HCT116 (cell line): ENCODE data around the gene PANK4. TPM values are rescaled to one million over a fixed set of nuclear protein-coding genes. Genes with fewer than 3 reads are reported as not detected.

Experiments used
- ATAC-seq: fragments of 200-7000 bp; cut with Tn5 transposase; 2 replicates; pipeline ENCODE4 v1.9.1; 2020; ENCODE audit warnings: mild to moderate bottlenecking, moderate library complexity
- BruUV-seq: library from RNA; stranded (reverse); fragments of 400-500 nt; replicated peaks from 2 replicates; lab custom pipeline; 2021; lab: Mats Ljungman, UMichigan
- CTCF ChIA-PET: fragments of 300-600 bp; sonication (Branson Sonifier 250); formaldehyde crosslinking; loops from one replicate; lab custom pipeline; 2021; ENCODE audit warnings: antibody characterized with exemption; lab: Charles Lee
- POLR2A ChIA-PET: fragments of 300-600, 350-600 bp; sonication (Branson Sonifier 250); formaldehyde crosslinking; loops from one replicate; lab custom pipeline; 2021; ENCODE audit warnings: antibody characterized with exemption; lab: Charles Lee
- RAD21 ChIA-PET, 2 experiments: fragments of 300-600 bp; sonication (Branson Sonifier 250); formaldehyde crosslinking; loops; one replicate each; lab custom pipeline; 2023; ENCODE audit warnings: low total read pairs in 2 of 2; ENCODE audit not compliant: uncharacterized antibody in 2 of 2, unreplicated experiment in 2 of 2, low non-redundant PET in 1 of 2; lab: Charles Lee
- DNase-seq: peaks from one replicate; pipeline ENCODE4 v3.0.0-alpha.2; 2010; ENCODE audit warnings: low read depth, low spot score
- H2AFZ ChIP-seq: fragments of 200-600 bp; shearing (Covaris generic), sonication (generic); 2 replicates; pipeline ENCODE4 v1.6.1; 2017; ENCODE audit warnings: low read depth, mixed run types, mixed read lengths, antibody characterized with exemption, low read length; ENCODE audit not compliant: poor library complexity, severe bottlenecking
- H3K27ac ChIP-seq: 2 replicates; pipeline ENCODE4 v1.5.1; 2012; ENCODE audit warnings: low read depth, low read length
- H3K27me3 ChIP-seq: fragments of 200-600 bp; sonication (generic); 2 replicates; pipeline ENCODE4 v1.6.1; 2016; ENCODE audit warnings: mixed run types, low read length, mixed read lengths; ENCODE audit not compliant: insufficient read depth
- H3K36me3 ChIP-seq, 2 experiments: fragments of 200-500 bp in 1 of 2; fragments of 200-600 bp in 1 of 2; sonication (Bioruptor generic) in 1 of 2; sonication (generic) in 1 of 2; 2 replicates each; pipeline versions ENCODE4 v1.5.1 to v1.6.1; 2014 to 2016; ENCODE audit warnings: low read length in 2 of 2, inconsistent platforms in 1 of 2, mixed read lengths in 1 of 2, mixed run types in 1 of 2; ENCODE audit not compliant: insufficient read depth in 2 of 2, control insufficient read depth in 1 of 2
- H3K4me1 ChIP-seq, 2 experiments: fragments of 200-600 bp in 1 of 2; sonication (generic) in 1 of 2; 2 replicates each; pipeline versions ENCODE4 v1.5.1 to v1.6.1; 2012 to 2017; ENCODE audit warnings: low read length in 2 of 2, inconsistent platforms in 1 of 2, mild to moderate bottlenecking in 1 of 2, mixed read lengths in 1 of 2, mixed run types in 1 of 2, moderate library complexity in 1 of 2; ENCODE audit not compliant: insufficient read depth in 2 of 2, control insufficient read depth in 1 of 2
- H3K4me2 ChIP-seq: fragments of 200-600 bp; sonication (generic); 2 replicates; pipeline ENCODE4 v1.6.1; 2017; ENCODE audit warnings: mixed run types, low read length, mixed read lengths
- H3K4me3 ChIP-seq, 2 experiments: fragments of 200-600 bp in 1 of 2; sonication (generic) in 1 of 2; replicated peaks in 1 of 2; 2 replicates each; pipeline ENCODE4 v1.5.1; 2011 to 2016; ENCODE audit warnings: low read length in 2 of 2, control low read depth in 1 of 2, low read depth in 1 of 2, mild to moderate bottlenecking in 1 of 2, mixed read lengths in 1 of 2, mixed run types in 1 of 2
- H3K79me2 ChIP-seq: fragments of 200-600 bp; sonication (generic); 2 replicates; pipeline ENCODE4 v1.6.1; 2017; ENCODE audit warnings: mild to moderate bottlenecking, mixed run types, low read length, moderate library complexity, mixed read lengths; ENCODE audit not compliant: insufficient read depth
- H3K9ac ChIP-seq: fragments of 200-600 bp; sonication (generic); 2 replicates; pipeline ENCODE4 v1.6.1; 2016; ENCODE audit warnings: low read length, mixed read lengths
- H3K9me2 ChIP-seq: fragments of 200-600 bp; sonication (generic), shearing (Covaris generic); 2 replicates; pipeline ENCODE4 v1.6.1; 2017; ENCODE audit warnings: mixed run types, mild to moderate bottlenecking, moderate library complexity; ENCODE audit not compliant: insufficient read depth
- H3K9me3 ChIP-seq, 2 experiments: fragments of 200-500 bp in 1 of 2; fragments of 200-600 bp in 1 of 2; sonication (Bioruptor generic) in 1 of 2; sonication (generic) in 1 of 2; 2 replicates each; pipeline ENCODE4 v1.6.1; 2014 to 2017; ENCODE audit warnings: low read length in 2 of 2, mixed read lengths in 2 of 2, inconsistent platforms in 1 of 2, low read depth in 1 of 2, mild to moderate bottlenecking in 1 of 2, mixed run types in 1 of 2, moderate library complexity in 1 of 2; ENCODE audit not compliant: control insufficient read depth in 1 of 2, insufficient read depth in 1 of 2
- H4K20me1 ChIP-seq: fragments of 200-600 bp; sonication (generic), shearing (Covaris generic); 2 replicates; pipeline ENCODE4 v1.6.1; 2017; ENCODE audit warnings: mixed run types, mild to moderate bottlenecking, moderate library complexity; ENCODE audit not compliant: insufficient read depth
- ATF3 ChIP-seq: IDR thresholded peaks from 2 replicates; pipeline ENCODE4 v1.6.1; 2012
- CBX3 ChIP-seq: IDR thresholded peaks from 2 replicates; pipeline ENCODE4 v1.6.1; 2012; ENCODE audit warnings: low read depth
- CEBPB ChIP-seq: IDR thresholded peaks from 2 replicates; pipeline ENCODE4 v1.6.1; 2012; ENCODE audit warnings: low read depth
- EGR1 ChIP-seq: IDR thresholded peaks from 2 replicates; pipeline ENCODE4 v1.6.1; 2012; ENCODE audit warnings: low read depth
- EZH2 ChIP-seq: fragments of 200-600 bp; sonication (generic); IDR thresholded peaks from 2 replicates; pipeline ENCODE4 v1.6.1; 2017; ENCODE audit warnings: antibody characterized with exemption, mixed run types
- EZH2phosphoT487 ChIP-seq: fragments of 200-600 bp; IDR thresholded peaks from 2 replicates; pipeline ENCODE4 v1.6.1; 2018; ENCODE audit warnings: antibody characterized with exemption, borderline replicate concordance
- FOSL1 ChIP-seq: IDR thresholded peaks from 2 replicates; pipeline ENCODE4 v1.6.1; 2012; ENCODE audit warnings: low read depth
- JUND ChIP-seq: IDR thresholded peaks from 2 replicates; pipeline ENCODE4 v1.6.1; 2012
- MAX ChIP-seq: IDR thresholded peaks from 2 replicates; pipeline ENCODE4 v1.6.1; 2012
- POLR2AphosphoS5 ChIP-seq: IDR thresholded peaks from 2 replicates; pipeline ENCODE4 v1.6.1; 2011; ENCODE audit warnings: mild to moderate bottlenecking, low read depth, low read length, moderate library complexity
- RAD21 ChIP-seq: IDR thresholded peaks from 2 replicates; pipeline ENCODE4 v1.6.1; 2012; ENCODE audit warnings: low read depth, mild to moderate bottlenecking
- SP1 ChIP-seq: IDR thresholded peaks from 2 replicates; pipeline ENCODE4 v1.6.1; 2012; ENCODE audit warnings: low read depth
- TCF7L2 ChIP-seq: IDR thresholded peaks from 2 replicates; pipeline ENCODE4 v1.7.0; 2011; ENCODE audit warnings: borderline replicate concordance, inconsistent platforms; ENCODE audit not compliant: insufficient read depth, insufficient read length; ENCODE audit errors: extremely low read depth
- YY1 ChIP-seq: IDR thresholded peaks from 2 replicates; pipeline ENCODE4 v1.6.1; 2011; ENCODE audit warnings: low read length, low read depth, moderate library complexity, mild to moderate bottlenecking; ENCODE audit not compliant: insufficient replicate concordance; ENCODE audit errors: extremely low read depth
- ZNF274 ChIP-seq: fragments of 200-500 bp; sonication (Bioruptor generic); IDR thresholded peaks from 2 replicates; pipeline ENCODE4 v1.6.1; 2014; ENCODE audit warnings: mild to moderate bottlenecking, low read depth, low read length, inconsistent platforms
- intact Hi-C: fragments of 100-400 bp; cut with micrococcal nuclease; formaldehyde crosslinking; loops from 2 replicates; pipeline ENCODE4 v1.10.0; 2022
- total RNA-seq: library from RNA; stranded (reverse); gene quantifications from one replicate; pipeline ENCODE4 v1.2.1, GENCODE V29; 2021; ENCODE audit not compliant: unreplicated experiment
- TF ChIP-seq, protein P1 (sequence below), 3 experiments: fragments of 200-600 bp in 1 of 3; sonication (generic) in 1 of 3; IDR thresholded peaks in 2 of 3; conservative IDR thresholded peaks in 1 of 3; 2 replicates each; pipeline ENCODE4 v1.5.1; 2012 to 2017; ENCODE audit warnings: low read depth in 2 of 3, low read length in 2 of 3, antibody characterized with exemption in 1 of 3, borderline replicate concordance in 1 of 3, control low read depth in 1 of 3, mild to moderate bottlenecking in 1 of 3, mixed read lengths in 1 of 3, mixed run types in 1 of 3, moderate library complexity in 1 of 3; ENCODE audit not compliant: insufficient read depth in 1 of 3

PANK4 gene
- total RNA-seq, 1 experiment from 2014 or later = 38.5 TPM

- no peak for ATAC-seq
- BruUV-seq = no TSS peak
- Histone ChIP-seq H3K36me3 (no peaks in the 10 kb centered on the region), H3K4me3 (no peak overlapping the region), H2AFZ (no peak overlapping the region), H3K9me3 (no peaks in the 10 kb centered on the region; a peak in 1 of 4 replicates), H3K9me2 (no peaks in the 10 kb centered on the region), H3K4me1 (no peaks in the 10 kb centered on the region), H3K27ac (no peak overlapping the region), H3K9ac (no peak overlapping the region), H4K20me1 (no peaks in the 10 kb centered on the region), H3K4me2 (no peak overlapping the region), H3K79me2 (no peaks in the 10 kb centered on the region), H3K27me3 (no peaks in the 10 kb centered on the region)
- ChIA-PET POLR2A (no interaction called here), RAD21 (no interaction called here), CTCF (interaction anchor here (0.9 kb wide), 1 partner anchor 8 kb away, joined by 3 read pairs; no protein-coding TSS in a partner anchor)
- intact Hi-C loops = no loop called here
- no peak for TF ChIP-seq TCF7L2
- no peak for TF ChIP-seq FOSL1
- no peak for TF ChIP-seq POLR2AphosphoS5
- TF ChIP-seq YY1 = no peak
- TF ChIP-seq ATF3 = no peak
- TF ChIP-seq EGR1 = no peak
- TF ChIP-seq MAX = no peak
- TF ChIP-seq RAD21 = no peak
- no peak for TF ChIP-seq CEBPB
- TF ChIP-seq, protein P1, sequence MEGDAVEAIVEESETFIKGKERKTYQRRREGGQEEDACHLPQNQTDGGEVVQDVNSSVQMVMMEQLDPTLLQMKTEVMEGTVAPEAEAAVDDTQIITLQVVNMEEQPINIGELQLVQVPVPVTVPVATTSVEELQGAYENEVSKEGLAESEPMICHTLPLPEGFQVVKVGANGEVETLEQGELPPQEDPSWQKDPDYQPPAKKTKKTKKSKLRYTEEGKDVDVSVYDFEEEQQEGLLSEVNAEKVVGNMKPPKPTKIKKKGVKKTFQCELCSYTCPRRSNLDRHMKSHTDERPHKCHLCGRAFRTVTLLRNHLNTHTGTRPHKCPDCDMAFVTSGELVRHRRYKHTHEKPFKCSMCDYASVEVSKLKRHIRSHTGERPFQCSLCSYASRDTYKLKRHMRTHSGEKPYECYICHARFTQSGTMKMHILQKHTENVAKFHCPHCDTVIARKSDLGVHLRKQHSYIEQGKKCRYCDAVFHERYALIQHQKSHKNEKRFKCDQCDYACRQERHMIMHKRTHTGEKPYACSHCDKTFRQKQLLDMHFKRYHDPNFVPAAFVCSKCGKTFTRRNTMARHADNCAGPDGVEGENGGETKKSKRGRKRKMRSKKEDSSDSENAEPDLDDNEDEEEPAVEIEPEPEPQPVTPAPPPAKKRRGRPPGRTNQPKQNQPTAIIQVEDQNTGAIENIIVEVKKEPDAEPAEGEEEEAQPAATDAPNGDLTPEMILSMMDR (IDR thresholded peaks at IDR 0.05 in 2 of 3, conservative IDR thresholded peaks at IDR 0.05 in 1 of 3; ENCODE audit: borderline replicate concordance in 1 of 3, insufficient read depth in 1 of 3, low read depth in 2 of 3, low read length in 2 of 3) = no peak
- no peak for TF ChIP-seq SP1
- no peak for TF ChIP-seq EZH2
- TF ChIP-seq JUND = no peak
- no peak for TF ChIP-seq CBX3
- no peak for TF ChIP-seq ZNF274
- TF ChIP-seq EZH2phosphoT487 = no peak
- TF ChIP-seq, all 23 proteins: peak for 0
- no peak for DNase-seq
These were observed 45.0 kb upstream of the PANK4 start for GRCh38 chr1:2571348-2571747.
